Thoracic aorta (tissue), 2 donors: Measurements from ENCODE around the gene NPAS1. TPM values are rescaled to one million over a fixed set of nuclear protein-coding genes. Genes with fewer than 3 reads are reported as not detected.

Experiments used
- ATAC-seq: fragments of 150-250 bp; one replicate; pipeline ENCODE4 v1.8.0; 2017; ENCODE audit warnings: low read depth; ENCODE audit not compliant: insufficient number of reproducible peaks, low FRiP score
- DNase-seq: peaks from one replicate; pipeline ENCODE4 v3.0.0-alpha.2; 2020; ENCODE audit warnings: low spot score
- H3K27ac ChIP-seq, 2 donors: fragments of 200-600 bp; sonication (generic); 1 replicate in 1 of 2; 2 replicates in 1 of 2; pipeline ENCODE4 v1.5.1; 2016; ENCODE audit warnings: mild to moderate bottlenecking in 2 of 2, moderate library complexity in 2 of 2
- H3K27me3 ChIP-seq: fragments of 200-600 bp; sonication (generic); replicated peaks from 2 replicates; pipeline ENCODE4 v1.6.0; 2016; ENCODE audit warnings: mild to moderate bottlenecking; ENCODE audit not compliant: insufficient read depth
- H3K36me3 ChIP-seq: fragments of 200-600 bp; sonication (generic); one replicate; pipeline ENCODE4 v1.5.1; 2016
- H3K4me1 ChIP-seq, 2 donors: fragments of 200-600 bp; sonication (generic); 1 replicate in 1 of 2; 2 replicates in 1 of 2; pipeline versions ENCODE4 v1.5.1 to v1.6.0; 2016; ENCODE audit warnings: low read depth in 2 of 2, mild to moderate bottlenecking in 1 of 2; ENCODE audit not compliant: control insufficient read depth in 1 of 2
- H3K4me3 ChIP-seq: fragments of 200-600 bp; sonication (generic); 2 replicates; pipeline ENCODE4 v1.5.1; 2016; ENCODE audit warnings: mild to moderate bottlenecking
- H3K9me3 ChIP-seq: fragments of 200-600 bp; sonication (generic); 2 replicates; pipeline ENCODE4 v1.5.1; 2016
- CTCF ChIP-seq: fragments of 200-600 bp; sonication (generic); IDR thresholded peaks from one replicate; pipeline ENCODE4 v1.5.1; 2019; ENCODE audit warnings: antibody characterized with exemption
- total RNA-seq, 2 donors: library from RNA; depleted of rRNA; stranded (reverse); fragments of >200 nt; gene quantifications; one replicate each; pipeline versions ENCODE4 v1.1.0 to v1.2.3, GENCODE V29; 2016

Gene NPAS1
- total RNA-seq, 2 donors from 2014 or later = 0.68 to 1.3 TPM

GRCh38 chr19:47039239-47039874 is 19.7 kb downstream of the NPAS1 start:
- DNase-seq (no peak), ATAC-seq (no peak)
- no peaks in the 10 kb centered on the region for H3K36me3 ChIP-seq
- H3K9me3 ChIP-seq = no peaks in the 10 kb centered on the region
- no peak overlapping the region for H3K4me3 ChIP-seq
- TF ChIP-seq CTCF = no peak
- no peaks in the 10 kb centered on the region for H3K27me3 ChIP-seq
- no peak overlapping the region for H3K27ac ChIP-seq
- H3K4me1 ChIP-seq = peaks cover 4 to 14% of the 10 kb centered on the region in 2 donors

- no peak overlapping the region for H3K4me3 ChIP-seq
- H3K27ac ChIP-seq = no peak overlapping the region
- no peak for DNase-seq
- TF ChIP-seq CTCF = no peak
- no peaks in the 10 kb centered on the region for H3K36me3 ChIP-seq
- peaks cover 4 to 6% of the 10 kb centered on the region in 2 donors for H3K4me1 ChIP-seq
- H3K27me3 ChIP-seq = no peaks in the 10 kb centered on the region
- no peak for ATAC-seq
- H3K9me3 ChIP-seq = no peaks in the 10 kb centered on the region
Observed at GRCh38 chr19:47040869-47041268, 21.2 kb downstream of the NPAS1 start.

GRCh38 chr19:47044946-47045866 is 25.6 kb downstream of the NPAS1 start:
- H3K27ac ChIP-seq = no peak overlapping the region
- ATAC-seq = no peak
- no peaks in the 10 kb centered on the region for H3K9me3 ChIP-seq
- DNase-seq = no peak
- peaks cover 4 to 5% of the 10 kb centered on the region in 2 donors for H3K4me1 ChIP-seq
- no peak for TF ChIP-seq CTCF
- H3K27me3 ChIP-seq = no peaks in the 10 kb centered on the region
- H3K4me3 ChIP-seq = no peak overlapping the region
- no peaks in the 10 kb centered on the region for H3K36me3 ChIP-seq

GRCh38 chr19:47045867-47046470 is 26.3 kb downstream of the NPAS1 start:
- Histone ChIP-seq H3K27ac (no peak overlapping the region), H3K4me3 (no peak overlapping the region), H3K9me3 (no peaks in the 10 kb centered on the region), H3K36me3 (no peaks in the 10 kb centered on the region), H3K4me1 (peaks cover 4 to 5% of the 10 kb centered on the region in 2 donors), H3K27me3 (no peaks in the 10 kb centered on the region)
- no peak for ATAC-seq
- no peak for DNase-seq
- no peak for TF ChIP-seq CTCF

- H3K27ac ChIP-seq = peak overlapping the region; percentile 67 to 87
- H3K4me1 ChIP-seq = peaks cover 4 to 5% of the 10 kb centered on the region in 2 donors
- peak; percentile 5 for ATAC-seq
- no peaks in the 10 kb centered on the region for H3K9me3 ChIP-seq
- TF ChIP-seq CTCF = no peak
- no peaks in the 10 kb centered on the region for H3K36me3 ChIP-seq
- H3K27me3 ChIP-seq = no peaks in the 10 kb centered on the region
- DNase-seq = no peak
- peak overlapping the region; percentile 82 for H3K4me3 ChIP-seq
Observed at GRCh38 chr19:47047272-47047762, 27.7 kb downstream of the NPAS1 start.
